GOT3 (cell line): ENCODE results near the gene SLC6A3.
"Not testable (repeated sequence)": the region's sequence is repeated elsewhere in the genome, so short reads cannot be mapped to it uniquely, and the experiment has no call there.

Source experiments
- DNase-seq: peaks from one replicate; lab custom pipeline; 2025; ENCODE audit warnings: mixed read lengths; lab: John Stamatoyannopoulos, UW

Gene SLC6A3

DNA sequence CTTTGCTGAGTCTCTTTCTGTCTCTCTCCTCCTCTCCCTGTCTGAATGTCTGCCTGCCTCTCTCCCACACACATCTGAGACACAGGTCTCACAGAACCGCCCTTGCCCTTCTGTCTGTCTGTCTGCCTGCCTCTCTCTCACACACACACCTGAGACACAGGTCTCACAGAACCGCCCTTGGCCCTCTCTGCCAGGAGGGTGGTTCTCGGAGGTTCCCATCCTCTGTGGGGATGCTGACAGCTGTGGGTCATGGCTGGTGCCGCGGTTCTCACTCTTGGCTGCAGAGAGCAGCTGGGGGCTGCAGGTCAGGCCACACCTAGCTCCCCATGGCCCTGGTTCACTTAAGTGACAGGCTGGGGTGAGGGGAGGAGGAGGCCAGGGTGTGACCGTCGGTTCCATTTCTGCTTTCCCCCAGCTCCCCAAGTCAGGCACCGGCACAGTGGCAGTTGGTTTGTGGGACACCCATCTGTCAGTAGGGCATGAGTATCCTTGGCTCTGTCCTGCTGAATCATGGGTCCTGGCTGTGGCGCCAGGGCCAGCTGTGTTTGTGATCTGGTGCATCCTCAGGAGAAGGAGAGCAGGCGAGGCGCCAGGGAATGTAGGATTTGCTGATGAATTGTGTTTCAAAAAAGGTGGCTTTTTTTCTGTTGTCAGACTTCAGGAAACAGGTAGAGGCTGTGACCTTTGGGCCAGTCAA lies 58.0 kb downstream of the SLC6A3 start:
- no peak for DNase-seq

DNA sequence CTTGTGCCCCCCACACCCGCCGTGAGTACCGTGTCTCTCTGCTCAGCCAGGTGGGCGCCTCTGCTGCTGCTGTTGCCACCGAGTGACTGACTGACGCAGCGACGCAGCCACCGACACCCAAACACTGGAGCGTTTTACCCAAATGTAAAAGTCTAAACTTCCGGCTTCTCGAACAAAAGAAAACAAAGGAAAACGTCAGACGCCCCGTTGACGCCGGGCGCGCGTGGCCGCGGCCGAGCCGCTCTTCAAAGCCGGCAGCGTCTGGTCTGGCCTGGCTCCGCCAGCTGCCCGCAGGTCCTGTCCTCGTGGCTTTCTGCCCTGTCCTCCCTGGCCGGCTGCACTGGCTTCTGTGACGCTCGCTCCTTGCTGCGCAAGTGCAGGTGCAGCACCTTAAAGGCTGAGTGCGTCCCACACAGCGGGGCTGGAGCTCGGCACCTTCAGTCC lies 58.9 kb downstream of the SLC6A3 start:
- no peak for DNase-seq

DNA sequence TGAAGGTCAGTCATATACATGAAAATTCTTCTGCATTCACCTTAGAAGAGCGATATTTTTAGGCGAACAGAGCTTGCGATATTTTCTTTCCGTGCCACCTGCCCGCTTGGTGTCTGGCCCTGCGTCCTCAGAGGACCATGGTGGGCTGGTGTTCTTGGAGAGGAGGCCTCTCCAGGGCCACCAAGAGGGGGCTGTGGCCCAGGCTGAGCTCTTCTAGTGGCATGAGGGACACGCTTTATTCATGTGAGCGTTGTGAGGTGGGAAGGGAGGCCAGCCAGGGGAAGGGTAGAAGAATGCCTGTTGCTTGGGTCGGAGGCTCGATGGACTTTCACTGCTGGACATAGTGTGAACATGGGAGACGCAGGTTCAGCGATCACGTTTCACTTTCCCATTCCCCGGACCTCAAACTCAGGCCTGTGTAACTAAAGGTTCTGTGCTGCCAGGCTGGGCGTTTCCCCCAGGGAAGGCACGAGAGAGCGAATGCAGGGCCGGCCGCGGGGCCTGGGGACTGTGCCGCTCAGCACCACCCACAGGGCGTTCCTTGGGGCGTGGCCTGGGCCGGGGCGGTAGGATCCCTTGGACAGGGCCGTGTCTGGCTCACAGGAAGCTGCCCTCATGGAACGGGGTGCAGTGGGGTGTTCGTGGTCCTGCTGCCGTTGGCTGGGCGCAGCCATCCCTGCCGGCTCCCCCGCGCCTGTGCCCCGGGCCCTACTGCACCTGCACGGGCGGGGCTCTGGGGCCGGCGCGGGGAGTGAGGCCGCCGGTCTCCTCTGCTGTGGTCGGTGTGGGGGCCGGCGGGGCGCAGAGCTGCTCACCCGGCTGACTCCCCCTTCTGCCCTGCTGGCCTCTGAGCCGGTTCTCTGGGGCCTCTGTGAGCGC lies 59.6 kb downstream of the SLC6A3 start:
- no peak for DNase-seq

DNA sequence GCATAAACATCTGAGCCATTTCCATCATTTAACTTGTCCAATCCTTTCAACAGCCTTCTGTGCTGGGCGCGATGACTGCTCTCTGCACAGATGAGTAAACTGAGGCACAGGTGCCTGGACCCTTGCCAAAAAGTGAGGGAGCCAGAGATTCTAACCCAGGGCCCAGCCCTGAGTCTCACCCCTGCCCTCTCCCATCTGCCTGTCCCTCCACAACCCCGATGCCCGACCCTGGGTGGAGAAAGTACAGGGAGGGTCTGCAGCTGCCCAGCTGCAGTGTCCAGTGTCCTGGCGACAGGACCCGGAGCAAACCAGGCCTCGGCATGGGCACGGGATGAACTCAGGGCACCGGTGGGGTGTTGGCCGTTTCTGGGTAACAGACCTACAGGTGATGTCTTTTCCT lies 60.7 kb downstream of the SLC6A3 start:
- no peak for DNase-seq

DNA sequence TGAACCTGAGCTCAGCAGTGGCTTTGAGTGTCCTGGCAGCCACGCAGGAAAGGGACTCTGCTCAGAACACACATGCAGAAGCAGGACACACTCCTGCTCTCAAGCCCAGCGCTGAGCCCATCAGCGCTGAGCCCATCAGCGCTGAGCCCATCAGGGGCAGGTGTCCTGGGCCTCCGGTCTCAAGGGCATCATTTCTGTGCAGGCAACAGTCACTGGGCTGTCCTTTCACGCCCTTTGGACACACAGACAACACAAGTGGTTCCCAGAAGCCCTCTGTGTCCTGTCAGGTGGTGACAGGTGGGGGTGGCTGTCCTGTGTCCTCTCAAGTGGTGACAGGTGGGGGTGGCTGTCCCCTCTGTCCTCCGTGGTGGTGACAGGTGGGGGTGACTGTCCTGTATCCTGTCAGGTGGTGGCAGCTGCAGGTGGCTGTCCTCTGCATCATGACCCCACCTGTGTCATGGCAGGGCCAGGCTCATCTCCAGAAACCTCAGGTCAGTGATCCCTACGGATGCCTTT lies 61.3 kb downstream of the SLC6A3 start:
- DNase-seq = no peak

DNA sequence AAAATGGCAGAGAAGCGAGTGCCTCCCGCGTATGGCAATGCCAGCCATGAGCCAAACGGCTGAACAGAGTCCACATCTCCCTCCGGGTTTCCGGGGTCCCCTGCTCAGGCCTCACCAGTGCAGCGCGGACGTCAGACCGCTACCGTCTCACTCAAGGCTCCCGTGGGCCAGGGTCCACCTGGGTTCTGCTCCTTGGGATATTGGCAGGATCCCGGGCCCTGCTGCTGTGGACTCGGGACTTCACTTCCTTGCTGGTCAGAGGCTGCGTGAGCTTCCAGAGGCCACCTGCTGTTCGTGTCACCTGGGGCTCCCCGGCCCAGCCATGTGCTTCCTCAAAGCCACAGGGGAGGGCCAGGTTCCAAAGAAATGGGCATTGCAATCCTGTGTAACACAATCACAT lies 61.9 kb downstream of the SLC6A3 start:
- DNase-seq = no peak

DNA sequence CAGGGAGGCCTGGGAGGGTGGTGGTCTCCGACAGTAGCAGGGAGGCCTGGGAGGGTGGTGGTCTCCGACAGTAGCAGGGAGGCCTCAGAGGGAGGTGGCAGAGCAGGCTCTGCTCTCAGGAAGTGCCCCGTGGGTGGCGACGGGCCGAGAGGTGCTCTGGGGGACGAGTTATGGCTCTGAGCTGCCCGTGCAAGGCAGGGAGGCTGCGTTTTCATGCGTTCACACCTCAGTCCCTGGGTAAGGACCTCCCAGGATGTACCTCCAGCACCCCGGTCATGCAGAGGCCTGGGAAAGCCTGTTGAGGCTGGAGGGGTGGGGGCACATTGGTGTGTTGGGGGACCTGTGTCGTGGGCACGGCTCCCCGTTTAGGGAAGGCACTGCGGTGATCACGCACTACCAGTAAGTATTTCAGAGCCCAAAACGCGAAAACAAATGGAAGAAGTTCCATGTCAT lies 63.0 kb downstream of the SLC6A3 start:
- DNase-seq = no peak

DNA sequence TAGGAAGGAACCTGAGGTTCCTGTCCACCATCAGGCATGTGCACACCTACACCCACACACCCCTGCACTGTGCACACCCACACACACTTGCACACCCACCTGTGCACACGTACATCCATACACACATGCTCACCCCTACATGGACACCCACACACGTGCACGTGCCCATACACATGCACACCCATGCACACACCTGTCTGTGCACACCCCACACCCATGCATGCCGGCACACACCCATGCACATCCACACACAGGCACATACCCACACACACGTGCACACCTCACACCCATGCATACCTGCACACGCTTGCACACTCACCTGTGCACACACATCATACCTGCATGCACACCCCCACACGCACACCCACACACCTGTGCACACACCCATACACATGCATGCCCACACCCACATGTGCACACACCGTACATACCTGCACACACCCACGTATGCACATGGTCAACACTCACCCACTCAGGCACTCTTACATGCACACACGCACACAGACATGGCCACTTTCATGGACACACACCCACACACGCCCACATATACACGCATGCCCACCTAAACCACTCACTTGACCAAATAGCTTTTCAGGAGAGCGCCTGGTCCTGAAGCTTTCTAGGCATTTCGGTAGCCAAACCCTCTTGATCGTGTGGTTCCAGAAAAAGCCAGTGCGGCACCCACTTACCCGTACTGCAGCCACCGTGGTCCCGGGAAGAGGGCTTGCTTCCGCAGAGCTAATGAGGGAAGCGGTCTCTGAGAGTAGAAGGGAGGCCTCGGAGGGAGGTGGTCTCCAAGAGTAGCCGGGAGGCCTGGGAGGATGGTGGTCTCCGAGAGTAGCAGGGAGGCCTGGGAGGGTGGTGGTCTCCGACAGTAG lies 63.6 kb downstream of the SLC6A3 start:
- no peak for DNase-seq

DNA sequence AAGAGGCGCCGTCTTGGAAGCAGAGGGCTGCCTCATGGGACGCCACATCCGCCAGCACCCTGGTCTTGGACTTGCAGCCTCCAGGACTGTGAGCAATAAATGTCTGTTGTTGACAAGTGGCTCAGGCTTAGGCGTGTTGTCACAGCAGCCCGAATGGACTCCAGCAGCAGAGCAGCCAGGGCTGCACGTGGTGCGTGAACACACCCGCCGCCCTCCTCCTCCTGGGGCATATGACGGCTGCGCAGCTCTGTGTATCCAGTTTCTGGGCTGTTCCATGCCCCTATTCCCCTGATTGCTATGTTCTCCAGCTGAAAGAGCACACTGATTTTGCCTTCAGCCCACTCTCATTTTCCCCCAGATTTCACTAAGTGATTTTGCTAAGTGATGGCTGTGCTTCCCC lies 64.3 kb downstream of the SLC6A3 start:
- no peak for DNase-seq

DNA sequence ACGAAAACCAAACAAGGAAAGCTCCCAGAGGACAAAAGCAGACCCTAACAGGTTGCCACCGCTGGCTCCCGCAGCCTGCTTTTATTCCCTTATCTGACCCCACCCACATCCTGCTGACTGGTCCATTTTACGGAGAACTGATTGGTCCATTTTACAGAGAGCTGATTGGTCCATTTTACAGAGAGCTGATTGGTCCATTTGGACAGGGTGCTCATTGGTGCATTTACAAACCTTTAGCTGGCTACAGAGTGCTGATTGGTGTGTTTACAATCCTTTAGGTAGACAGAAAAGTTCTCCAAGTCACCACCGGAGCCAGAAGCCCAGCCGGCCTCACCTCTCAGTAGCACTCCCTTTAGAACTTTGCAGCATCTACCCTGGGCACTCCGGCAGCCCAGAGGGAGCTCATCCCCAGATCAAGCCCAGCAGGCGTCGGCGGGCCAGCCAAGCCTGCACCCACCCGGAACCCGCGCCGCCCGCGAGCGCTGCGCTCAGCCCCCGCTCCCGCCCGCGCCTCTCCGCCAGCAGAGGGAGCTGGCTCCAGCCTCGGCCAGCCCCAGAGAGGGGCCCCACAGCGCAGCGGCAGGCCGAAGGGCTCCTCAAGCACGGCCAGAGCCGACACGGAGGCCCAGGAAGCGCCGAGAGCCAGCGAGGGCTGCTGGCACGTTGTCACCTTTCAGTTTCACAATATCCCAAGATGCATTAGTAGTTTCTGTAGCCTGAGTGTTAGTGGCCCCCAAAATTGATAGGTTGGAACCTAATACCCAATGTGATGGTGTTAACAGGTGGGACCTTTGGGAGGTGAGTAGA lies 65.0 kb downstream of the SLC6A3 start:
- DNase-seq = no peak

DNA sequence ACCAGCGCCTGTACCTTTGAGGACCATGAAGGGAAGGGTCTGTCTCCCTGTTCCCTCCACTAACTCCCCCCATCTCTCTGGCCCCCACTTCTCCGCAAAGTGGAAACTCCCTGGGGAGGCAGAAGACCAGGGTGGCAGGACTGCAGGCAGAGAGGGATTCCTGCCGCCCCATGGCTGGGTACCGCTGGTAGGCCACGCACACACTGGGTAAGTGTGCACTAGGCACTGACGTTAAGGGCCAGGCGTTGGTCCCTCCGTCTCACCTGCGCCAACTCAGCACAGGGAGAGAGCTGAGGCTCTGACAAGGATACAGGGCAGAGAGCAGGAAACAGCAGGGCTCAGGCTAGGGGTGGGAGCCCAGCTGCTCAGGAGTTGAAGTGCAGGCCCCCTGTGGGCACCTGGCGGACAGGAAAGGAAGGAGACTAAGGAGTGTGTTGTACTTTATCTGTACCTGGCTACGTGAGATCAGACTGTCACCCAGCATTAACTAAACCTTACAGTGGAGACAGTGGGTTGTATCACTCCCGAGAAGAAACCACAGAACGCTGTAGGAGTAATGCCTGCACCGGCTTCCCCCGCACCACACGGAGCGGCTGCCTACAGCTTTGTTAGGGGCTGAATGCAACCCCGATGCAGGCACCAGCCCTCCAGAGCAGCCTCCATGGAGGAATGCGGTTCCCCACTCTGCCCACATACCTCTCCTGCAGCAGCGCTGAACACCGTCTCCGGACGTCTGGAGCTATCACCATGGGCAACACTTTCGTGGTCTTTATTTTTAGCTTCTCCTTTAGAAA lies 66.2 kb downstream of the SLC6A3 start:
- no peak for DNase-seq

DNA sequence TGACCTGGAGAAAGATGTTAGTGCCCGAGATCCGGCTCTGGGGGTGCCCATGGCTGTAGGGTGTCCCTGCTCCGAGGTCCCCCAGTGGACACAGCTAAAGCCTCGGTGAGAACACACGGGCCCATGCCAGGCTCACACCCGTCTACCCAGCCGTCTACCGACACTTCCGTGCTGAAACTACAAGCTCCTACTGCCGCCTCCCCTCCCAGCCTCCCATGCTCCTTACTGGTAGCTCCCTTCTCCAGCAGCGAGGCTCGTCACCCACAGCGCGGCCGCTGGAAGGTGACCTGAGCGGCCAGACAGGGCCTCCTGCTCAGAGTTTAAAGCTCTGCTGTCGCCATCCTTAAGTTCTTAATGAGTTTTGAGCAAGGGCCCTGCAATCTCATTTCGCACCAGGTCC lies 67.1 kb downstream of the SLC6A3 start:
- no peak for DNase-seq

DNA sequence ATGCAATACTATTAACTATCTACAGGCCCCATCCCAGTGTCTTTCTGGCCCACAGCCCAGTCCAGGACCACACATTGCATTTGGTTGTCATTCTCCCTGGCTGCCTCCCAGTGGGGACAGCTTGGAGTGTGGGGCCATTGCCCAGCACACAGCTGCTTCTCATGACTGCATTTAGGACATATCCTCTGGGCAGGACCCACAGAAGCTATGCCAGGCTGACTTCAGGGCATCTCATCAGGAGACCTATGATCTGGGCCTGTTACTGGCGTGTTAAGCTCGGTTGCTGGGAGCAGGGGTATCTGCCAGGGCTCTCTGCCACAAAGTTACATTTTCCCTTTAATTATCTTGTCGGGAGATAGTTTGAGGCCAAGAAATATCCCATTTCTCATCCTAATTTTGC lies 68.3 kb downstream of the SLC6A3 start:
- DNase-seq = no peak

DNA sequence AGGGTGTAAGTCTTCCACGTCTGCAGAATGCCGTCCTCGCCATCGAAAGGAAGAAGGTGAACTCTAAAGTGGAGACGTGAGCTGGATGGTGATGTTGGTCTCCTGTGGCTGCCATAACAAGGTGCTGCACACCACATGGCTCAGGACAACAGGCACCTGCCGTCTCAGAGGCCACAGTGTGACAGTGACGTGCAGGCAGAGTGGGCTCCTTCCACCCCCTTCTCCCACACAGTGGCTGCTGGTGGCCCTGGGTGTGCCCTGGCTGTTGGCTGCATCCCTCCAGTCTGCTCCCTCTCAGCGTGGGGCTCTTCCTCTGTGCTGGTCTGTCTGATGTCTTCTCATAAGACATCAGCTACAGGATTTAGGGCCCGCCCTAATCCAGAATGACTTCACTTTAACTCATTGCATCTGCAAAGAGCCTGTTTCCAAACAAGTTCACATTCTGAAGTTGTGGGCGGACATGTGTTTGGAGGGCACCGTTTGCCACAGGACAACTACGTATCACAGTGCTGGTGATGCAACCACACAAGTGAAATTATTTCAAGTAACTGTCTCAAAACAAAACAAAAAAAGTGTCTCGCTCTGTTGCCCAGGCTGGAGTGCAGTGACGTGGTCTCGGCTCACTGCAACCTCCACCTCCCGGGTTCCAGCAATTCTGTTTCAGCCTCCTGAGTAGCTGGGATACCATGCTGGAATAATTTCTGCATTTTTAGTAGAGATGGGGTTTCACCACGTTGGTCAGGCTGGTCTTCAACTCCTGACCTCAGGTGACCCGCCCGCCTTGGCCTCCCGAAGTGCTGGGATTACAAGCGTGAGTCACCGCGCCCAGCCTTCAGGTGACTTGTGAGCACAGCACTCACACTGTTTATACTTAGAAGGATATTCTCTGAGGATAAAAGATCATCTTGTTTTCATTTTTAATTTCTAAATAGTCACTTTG lies 69.1 kb downstream of the SLC6A3 start:
- no peak for DNase-seq

DNA sequence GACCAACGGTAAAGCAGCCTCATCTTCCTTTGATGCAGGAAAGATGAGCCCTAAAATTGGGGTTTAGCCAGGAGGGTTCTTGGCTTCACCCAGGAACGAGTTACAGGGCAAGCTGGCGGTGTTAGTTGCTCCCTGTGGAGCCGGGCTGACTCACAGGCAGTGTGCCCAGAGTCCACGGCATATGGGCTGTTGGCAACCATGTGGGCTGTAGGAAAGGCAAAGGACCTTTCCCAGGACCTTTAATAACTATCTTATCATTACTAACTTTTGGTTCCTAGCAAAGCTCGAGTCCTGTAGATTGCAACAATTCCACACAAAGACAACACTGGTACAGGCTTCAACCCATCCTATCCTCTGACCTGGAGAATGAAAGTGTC lies 70.6 kb downstream of the SLC6A3 start:
- no peak for DNase-seq

DNA sequence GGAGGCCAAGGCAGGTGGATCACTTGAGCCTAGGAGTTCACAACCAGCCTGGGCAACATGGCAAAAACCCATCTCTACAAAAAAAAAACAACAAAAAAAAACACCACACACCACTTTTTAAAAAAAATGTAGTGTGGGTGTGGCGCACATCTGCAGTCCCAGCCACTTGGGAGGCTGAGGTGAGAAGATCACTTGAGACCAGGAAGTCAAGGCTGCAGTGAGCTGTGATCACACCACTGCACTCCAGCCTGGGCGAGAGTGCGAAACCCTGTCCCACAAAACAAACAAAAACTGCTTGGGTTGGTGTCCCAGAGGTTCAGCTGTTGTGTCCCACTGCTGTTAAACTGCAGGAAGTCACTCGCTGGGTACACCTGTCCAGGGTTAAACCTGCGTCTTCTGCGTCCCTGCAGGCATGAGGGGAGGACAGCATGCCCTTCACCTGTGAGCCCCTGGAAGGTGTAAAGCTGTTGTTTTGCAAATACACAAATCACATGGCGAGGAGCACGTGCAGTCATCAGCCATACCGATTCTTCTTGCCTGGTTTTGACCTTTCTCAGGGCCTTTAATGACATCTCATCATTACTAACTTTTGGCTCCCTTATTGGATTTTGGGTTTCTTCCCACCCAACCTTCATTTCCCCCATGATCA lies 71.1 kb downstream of the SLC6A3 start:
- DNase-seq = no peak

DNA sequence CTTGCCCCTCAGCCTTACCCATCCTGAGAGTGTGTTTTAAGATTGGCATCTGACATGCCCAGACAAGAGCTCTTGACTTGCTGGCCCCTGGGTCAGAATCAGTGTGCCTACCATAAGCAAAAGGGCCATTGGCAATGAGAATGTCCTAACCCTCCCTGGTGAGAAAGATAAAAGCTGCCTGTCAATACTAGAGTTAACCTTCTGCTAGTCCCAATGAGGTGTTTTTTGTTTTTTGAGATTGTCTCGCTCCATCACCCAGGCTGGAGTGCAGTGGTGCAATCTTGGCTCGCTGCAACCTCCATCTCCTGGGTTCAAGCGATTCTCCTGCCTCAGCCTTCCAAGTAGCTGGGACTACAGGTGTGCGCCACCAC lies 73.3 kb downstream of the SLC6A3 start:
- DNase-seq = not testable (repeated sequence)

DNA sequence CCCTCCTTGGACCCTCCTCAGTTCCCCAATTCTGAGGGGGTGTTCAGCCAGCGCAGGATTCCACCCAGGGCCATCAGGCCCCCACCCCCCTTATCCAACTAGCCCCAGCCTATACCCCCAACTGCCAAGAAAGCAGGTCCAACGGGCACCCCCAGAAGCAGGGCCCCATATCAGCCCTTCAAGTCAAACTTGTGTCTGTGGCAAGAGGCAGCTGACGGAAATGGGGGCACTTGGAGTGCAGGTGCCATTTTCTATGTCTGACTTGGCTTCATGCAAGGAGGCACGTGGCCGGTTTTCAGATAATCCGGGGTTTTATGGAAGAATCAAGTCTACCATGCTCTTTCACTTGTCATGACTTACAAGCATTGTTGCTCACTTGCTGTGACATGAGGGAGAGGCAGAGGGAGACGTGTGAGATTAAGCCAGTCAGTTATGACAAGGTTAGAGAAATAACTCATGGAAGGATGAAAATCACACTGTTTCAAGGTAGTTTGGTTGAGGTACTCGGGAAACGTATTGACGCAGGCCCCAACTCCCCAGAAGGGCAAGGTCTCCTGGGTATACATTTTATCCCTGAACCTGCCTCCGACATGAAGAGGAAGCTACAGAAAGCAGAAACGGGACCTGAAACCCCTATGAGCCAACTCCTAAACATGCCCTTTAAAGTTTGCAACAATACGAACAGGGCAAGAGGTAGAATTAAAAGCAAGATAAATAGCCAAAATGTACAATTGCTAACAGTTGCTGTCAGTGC lies 73.8 kb downstream of the SLC6A3 start:
- DNase-seq = no peak
